Body of pancreas (tissue), 4 donors: ENCODE measurements around the gene NPW.

Experiments used
- CTCF ChIP-seq, 7 experiments: fragments of 450-650 bp in 4 of 7; fragments of 200-600 bp in 3 of 7; sonication (generic) in 3 of 7; IDR thresholded peaks; one replicate each; pipeline ENCODE4 v1.5.1; 2016 to 2019; ENCODE audit warnings: antibody characterized with exemption in 7 of 7
- POLR2A ChIP-seq, 3 donors: fragments of 450-650 bp; IDR thresholded peaks; one replicate each; pipeline ENCODE4 v1.6.1; 2016; ENCODE audit warnings: antibody characterized with exemption in 3 of 3, mild to moderate bottlenecking in 2 of 3

DNA sequence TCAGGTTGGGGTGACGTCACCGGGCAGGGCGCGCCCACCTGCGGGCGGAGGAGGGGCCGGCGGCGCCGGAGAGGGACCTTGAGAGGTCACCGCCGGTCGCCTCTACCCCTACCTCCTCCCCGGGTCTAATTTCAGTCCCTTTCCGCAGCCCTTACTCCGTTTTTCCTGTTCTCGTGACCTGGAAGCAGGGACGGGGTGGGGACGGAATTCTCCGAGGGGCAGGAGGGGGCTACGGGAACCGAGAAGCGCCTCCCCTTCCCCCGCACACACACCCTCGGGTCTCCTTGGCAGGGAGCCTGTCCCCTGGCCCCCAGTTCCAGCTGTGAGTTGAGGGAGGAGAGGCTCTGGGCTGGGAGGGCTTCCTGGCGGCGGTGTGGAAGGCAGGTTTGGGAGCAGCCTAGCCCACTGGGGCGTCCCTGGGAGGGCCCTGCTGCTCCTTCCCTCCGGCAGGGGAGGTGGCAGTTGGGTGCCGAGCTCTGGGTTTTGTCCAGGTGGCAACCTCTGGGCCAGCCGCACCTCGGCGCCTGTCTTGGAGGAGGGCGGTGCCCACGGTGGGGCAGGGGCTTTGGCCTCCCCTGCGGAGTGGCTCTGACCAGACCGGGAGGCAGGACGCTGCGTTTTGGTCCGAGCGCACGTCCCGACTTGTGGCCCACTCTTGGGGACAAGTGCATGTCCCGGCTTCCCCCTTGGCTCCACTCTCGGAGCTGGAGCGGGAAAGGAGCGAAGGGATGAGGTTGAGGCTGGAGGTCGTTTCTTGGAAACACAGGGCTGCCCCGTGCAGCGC lies 29.0 kb upstream of the NPW start:
- TF ChIP-seq POLR2A (IDR thresholded peaks at IDR 0.05) = no peak
- no peak for TF ChIP-seq CTCF (IDR thresholded peaks at IDR 0.05)
